Stimulated activated CD8-positive, alpha-beta memory T cell treated with anti-CD3 and anti-CD28 coated beads, Interleukin-15, amount 100 ng/mL, for 48 hours (primary cell): ENCODE measurements around the gene LRRC23.

Experiments used
- DNase-seq, 2 donors: peaks; one replicate each; pipeline ENCODE4 v3.0.0-alpha.2; 2020; ENCODE audit warnings: low read depth in 2 of 2

LRRC23 gene

DNA sequence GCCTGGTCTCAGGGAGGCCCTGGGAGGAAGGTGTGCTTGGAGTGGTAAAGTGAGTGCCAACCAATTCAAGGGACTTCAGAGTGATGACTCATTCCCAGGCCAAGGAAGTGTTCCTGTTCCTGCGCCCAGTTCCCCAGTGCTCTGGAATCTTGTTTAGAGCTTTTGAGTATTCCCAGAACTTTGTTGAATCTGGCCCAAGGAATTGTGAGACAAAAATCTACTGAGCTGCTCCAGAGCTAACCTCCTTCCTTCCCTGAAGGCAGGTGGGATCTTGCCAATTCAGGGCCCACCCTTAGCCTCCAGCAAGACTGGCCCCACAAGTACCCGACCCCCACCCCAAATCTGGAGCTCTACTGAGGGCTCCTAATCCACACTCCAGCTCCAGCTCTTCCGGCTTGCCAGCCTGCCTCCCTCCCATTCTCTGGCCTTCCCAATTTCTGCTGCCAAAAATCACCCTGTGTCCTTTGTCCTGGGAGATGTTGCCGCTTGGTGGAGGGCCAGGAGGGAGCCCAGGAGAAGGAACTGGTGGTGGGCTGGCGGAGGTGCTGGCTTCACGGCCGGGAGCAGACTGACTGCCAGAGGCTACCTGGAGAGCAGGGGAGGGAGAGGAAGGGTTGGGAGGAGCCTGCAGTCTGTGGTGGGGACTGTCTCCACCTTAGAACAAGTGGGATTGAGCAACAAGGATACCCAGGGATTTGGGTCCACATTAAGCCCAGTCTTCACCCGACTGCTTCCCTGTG lies 21.1 kb downstream of the LRRC23 start:
- DNase-seq, result no peak

GRCh38 chr12:6927379-6928021 lies 22.9 kb downstream of the LRRC23 start, which contains the start of gene ATN1:
Gene ATN1, plus strand, starts transcription at chr12:6927959. Its CDS starts 6,043 bp downstream, at chr12:6934002.
- no peak for DNase-seq

DNA sequence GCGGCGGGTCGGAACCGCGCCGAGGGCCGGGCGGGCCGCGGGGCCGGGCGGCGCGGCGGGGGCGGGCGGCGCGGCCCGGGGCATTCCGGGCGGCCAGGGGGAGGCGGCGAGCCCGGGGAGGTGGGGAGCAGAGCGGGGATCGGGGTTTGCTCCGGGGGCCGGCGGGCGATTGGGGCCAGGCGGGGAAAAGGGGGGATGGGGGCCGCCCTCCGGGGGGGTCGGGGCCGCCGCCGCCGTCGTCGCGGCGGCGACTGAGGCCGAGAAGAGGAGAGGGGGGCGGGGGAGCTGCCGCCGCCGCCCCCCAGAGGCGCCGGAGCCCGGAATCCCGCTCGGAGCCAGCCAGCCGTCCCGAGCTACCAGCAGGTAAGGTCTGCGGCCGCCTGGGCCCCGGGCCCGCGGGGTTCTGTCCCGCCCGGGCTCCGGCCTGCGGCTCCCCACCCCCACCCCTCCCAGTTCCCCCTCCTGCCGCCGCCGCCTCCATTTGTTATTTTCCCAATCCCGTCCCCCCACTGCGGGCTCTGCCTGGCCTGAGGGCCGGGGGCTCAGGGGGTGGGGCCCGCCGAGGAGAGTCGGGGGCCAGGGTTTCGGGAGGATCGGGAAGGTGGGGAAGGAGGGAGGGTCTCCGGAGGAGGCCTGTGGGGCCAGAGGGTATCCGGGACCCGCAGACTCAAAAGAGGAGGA lies 23.5 kb downstream of the LRRC23 start:
- no peak for DNase-seq

DNA sequence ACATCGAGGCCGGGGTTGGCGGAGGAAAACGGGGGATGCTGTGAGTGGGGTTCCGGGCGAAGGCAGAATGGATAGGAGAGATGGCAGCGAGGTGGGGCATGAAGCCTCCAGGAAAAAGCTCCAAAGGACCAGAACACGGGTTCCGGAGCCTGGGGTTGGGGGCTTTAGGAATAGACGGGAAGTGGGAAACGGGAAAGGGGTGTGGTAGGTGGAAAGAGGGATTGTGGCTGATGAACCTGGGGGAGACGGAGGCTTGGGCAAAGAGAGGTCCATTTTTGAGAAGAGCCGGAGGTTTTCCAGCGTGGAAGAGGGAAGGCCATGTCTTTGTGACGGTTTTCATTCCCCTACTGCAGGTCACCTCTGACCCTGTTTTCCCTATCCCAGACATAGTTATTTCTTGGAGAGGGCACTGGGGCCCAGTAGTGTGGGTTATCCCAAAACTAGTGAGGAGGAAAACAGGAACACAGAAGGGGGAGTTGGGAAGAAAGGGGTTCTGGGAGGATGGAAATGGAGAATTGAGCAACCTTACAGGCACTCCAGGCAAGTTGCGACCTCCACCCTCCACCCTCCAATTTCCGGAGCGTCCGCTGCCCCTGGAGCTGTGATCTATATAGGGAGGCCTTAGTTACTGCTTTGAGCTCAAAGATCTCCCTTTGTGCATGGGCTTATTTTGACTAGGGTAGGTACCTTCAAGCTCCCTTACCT lies 24.2 kb downstream of the LRRC23 start:
- DNase-seq, result no peak

- DNase-seq, result no peak
Observed at GRCh38 chr12:6929466-6930452, 25.1 kb downstream of the LRRC23 start.

- DNase-seq, result no peak
Observed at GRCh38 chr12:6932766-6933165, 28.1 kb downstream of the LRRC23 start.

- no peak for DNase-seq
Observed at GRCh38 chr12:6934110-6934509, 29.5 kb downstream of the LRRC23 start.

- no peak for DNase-seq
Observed at GRCh38 chr12:6935371-6936193, 31.0 kb downstream of the LRRC23 start.

DNA sequence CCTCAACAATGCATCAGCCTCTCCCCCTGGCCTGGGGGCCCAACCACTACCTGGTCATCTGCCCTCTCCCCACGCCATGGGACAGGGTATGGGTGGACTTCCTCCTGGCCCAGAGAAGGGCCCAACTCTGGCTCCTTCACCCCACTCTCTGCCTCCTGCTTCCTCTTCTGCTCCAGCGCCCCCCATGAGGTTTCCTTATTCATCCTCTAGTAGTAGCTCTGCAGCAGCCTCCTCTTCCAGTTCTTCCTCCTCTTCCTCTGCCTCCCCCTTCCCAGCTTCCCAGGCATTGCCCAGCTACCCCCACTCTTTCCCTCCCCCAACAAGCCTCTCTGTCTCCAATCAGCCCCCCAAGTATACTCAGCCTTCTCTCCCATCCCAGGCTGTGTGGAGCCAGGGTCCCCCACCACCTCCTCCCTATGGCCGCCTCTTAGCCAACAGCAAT lies 31.6 kb downstream of the LRRC23 start:
- no peak for DNase-seq

- no peak for DNase-seq
Observed at GRCh38 chr12:6936636-6937480, 32.2 kb downstream of the LRRC23 start.

GRCh38 chr12:6937481-6938352 lies 33.1 kb downstream of the LRRC23 start:
- peak; percentile 87 to 90 for DNase-seq

- DNase-seq, result no peak
Observed at GRCh38 chr12:6938353-6939190, 34.0 kb downstream of the LRRC23 start.

GRCh38 chr12:6939191-6939540 lies 34.5 kb downstream of the LRRC23 start:
- DNase-seq, result no peak

DNA sequence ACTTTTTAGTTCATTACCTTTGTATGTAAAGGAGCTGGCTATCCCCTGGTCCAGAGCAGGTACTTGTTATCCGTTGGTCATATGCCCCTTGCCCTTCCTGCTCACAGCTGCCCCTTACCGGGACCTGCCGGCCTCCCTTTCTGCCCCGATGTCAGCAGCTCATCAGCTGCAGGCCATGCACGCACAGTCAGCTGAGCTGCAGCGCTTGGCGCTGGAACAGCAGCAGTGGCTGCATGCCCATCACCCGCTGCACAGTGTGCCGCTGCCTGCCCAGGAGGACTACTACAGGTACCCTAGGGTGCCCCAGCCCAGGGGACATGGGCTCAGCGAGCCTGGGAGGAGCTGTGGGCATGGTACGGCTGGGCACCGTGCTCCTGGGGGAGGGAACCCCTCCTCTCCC lies 36.6 kb downstream of the LRRC23 start:
- DNase-seq, result no peak

DNA sequence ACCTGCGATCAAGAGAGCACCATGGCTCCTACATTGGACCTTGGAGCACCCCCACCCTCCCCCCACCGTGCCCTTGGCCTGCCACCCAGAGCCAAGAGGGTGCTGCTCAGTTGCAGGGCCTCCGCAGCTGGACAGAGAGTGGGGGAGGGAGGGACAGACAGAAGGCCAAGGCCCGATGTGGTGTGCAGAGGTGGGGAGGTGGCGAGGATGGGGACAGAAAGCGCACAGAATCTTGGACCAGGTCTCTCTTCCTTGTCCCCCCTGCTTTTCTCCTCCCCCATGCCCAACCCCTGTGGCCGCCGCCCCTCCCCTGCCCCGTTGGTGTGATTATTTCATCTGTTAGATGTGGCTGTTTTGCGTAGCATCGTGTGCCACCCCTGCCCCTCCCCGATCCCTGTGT lies 37.2 kb downstream of the LRRC23 start:
- DNase-seq, result no peak

- DNase-seq, result no peak
Observed at GRCh38 chr12:6942331-6942665, 37.7 kb downstream of the LRRC23 start.

- no peak for DNase-seq
Observed at GRCh38 chr12:6943389-6943721, 38.7 kb downstream of the LRRC23 start.
